Activated CD4-positive, alpha-beta T cell treated with anti-CD3 and anti-CD28 coated beads for 1 hour (primary cell): ENCODE measurements around the gene RPS6KA2.

ENCODE experiments used
- DNase-seq: peaks from one replicate; pipeline ENCODE4 v3.0.0-alpha.2; 2020

Gene RPS6KA2

GRCh38 chr6:166567107-166567506 lies 59.9 kb downstream of the RPS6KA2 start:
- DNase-seq, result no peak

- DNase-seq, result no peak
Measured at GRCh38 chr6:166566026-166567011, 60.7 kb downstream of the RPS6KA2 start.

GRCh38 chr6:166565084-166565967 lies 61.7 kb downstream of the RPS6KA2 start:
- no peak for DNase-seq

GRCh38 chr6:166563805-166564204 lies 63.2 kb downstream of the RPS6KA2 start:
- DNase-seq, result no peak

GRCh38 chr6:166563200-166563599 lies 63.9 kb downstream of the RPS6KA2 start:
- DNase-seq, result no peak

GRCh38 chr6:166562726-166563125 lies 64.3 kb downstream of the RPS6KA2 start:
- no peak for DNase-seq

- no peak for DNase-seq
Measured at GRCh38 chr6:166561771-166562359, 65.2 kb downstream of the RPS6KA2 start.

GRCh38 chr6:166560222-166560621 lies 66.8 kb downstream of the RPS6KA2 start:
- no peak for DNase-seq

- no peak for DNase-seq
Measured at GRCh38 chr6:166559662-166560061, 67.4 kb downstream of the RPS6KA2 start.

GRCh38 chr6:166559211-166559610 lies 67.8 kb downstream of the RPS6KA2 start:
- DNase-seq, result no peak

GRCh38 chr6:166558156-166559005 lies 68.7 kb downstream of the RPS6KA2 start:
- no peak for DNase-seq

- no peak for DNase-seq
Measured at GRCh38 chr6:166556863-166557322, 70.2 kb downstream of the RPS6KA2 start.

GRCh38 chr6:166556336-166556735 lies 70.7 kb downstream of the RPS6KA2 start:
- no peak for DNase-seq

- DNase-seq, result no peak
Measured at GRCh38 chr6:166555086-166555485, 72.0 kb downstream of the RPS6KA2 start.

- DNase-seq, result no peak
Measured at GRCh38 chr6:166554316-166554715, 72.7 kb downstream of the RPS6KA2 start.

- no peak for DNase-seq
Measured at GRCh38 chr6:166553563-166554271, 73.3 kb downstream of the RPS6KA2 start.

- DNase-seq, result no peak
Measured at GRCh38 chr6:166552600-166552999, 74.5 kb downstream of the RPS6KA2 start.

- no peak for DNase-seq
Measured at GRCh38 chr6:166551754-166552495, 75.1 kb downstream of the RPS6KA2 start.

- no peak for DNase-seq
Measured at GRCh38 chr6:166546653-166547052, 80.4 kb downstream of the RPS6KA2 start.

- DNase-seq, result no peak
Measured at GRCh38 chr6:166545156-166546034, 81.7 kb downstream of the RPS6KA2 start.
